Type B pancreatic cell (in vitro differentiated cells): ENCODE measurements around the gene WASF1. TPM values are rescaled to one million over a fixed set of nuclear protein-coding genes. Genes with fewer than 3 reads are reported as not detected.

ENCODE experiments used
- DNase-seq: peaks from one replicate; pipeline ENCODE4 v3.0.0; 2021; ENCODE audit warnings: mixed read lengths; ENCODE audit not compliant: unreplicated experiment; ENCODE audit errors: extremely low spot score
- H3K27ac Mint-ChIP-seq: 2 replicates; pipeline ENCODE4 v1.8.0; 2021; ENCODE audit warnings: mild to moderate bottlenecking, mixed read lengths
- H3K27me3 Mint-ChIP-seq: 2 replicates; pipeline ENCODE4 v1.8.0; 2021; ENCODE audit warnings: mixed read lengths
- H3K36me3 Mint-ChIP-seq: 2 replicates; pipeline ENCODE4 v1.8.0; 2021; ENCODE audit warnings: mixed read lengths
- H3K4me1 Mint-ChIP-seq: one replicate; pipeline ENCODE4 v1.8.0; 2021; ENCODE audit warnings: mixed read lengths; ENCODE audit not compliant: unreplicated experiment
- H3K4me3 Mint-ChIP-seq: 2 replicates; pipeline ENCODE4 v1.8.0; 2021; ENCODE audit warnings: mild to moderate bottlenecking, mixed read lengths
- H3K9me3 Mint-ChIP-seq: 2 replicates; pipeline ENCODE4 v1.8.0; 2021; ENCODE audit warnings: mixed read lengths
- long read RNA-seq: library from polyadenylated mRNA; unstranded; transcript quantifications from one replicate; pipeline ENCODE4 v2.0.0, GENCODE V29; 2020
- total RNA-seq: library from RNA; stranded (reverse); gene quantifications from 2 replicates; pipeline ENCODE4 v1.2.1, GENCODE V29; 2021; ENCODE audit warnings: low replicate concordance
- TF ChIP-seq, protein P1 (sequence below): fragments of 200-600 bp; sonication (generic); conservative IDR thresholded peaks from 2 replicates; pipeline ENCODE4 v1.5.0; 2021; ENCODE audit warnings: antibody characterized with exemption, mild to moderate bottlenecking

Gene WASF1
- total RNA-seq = 17.7 and 120 TPM in 2 replicates
- long read RNA-seq, partial matches to known transcripts = 5 of 6 reads
- long read RNA-seq, other reads (novel, unspliced or antisense) = 1 of 6 reads

DNA sequence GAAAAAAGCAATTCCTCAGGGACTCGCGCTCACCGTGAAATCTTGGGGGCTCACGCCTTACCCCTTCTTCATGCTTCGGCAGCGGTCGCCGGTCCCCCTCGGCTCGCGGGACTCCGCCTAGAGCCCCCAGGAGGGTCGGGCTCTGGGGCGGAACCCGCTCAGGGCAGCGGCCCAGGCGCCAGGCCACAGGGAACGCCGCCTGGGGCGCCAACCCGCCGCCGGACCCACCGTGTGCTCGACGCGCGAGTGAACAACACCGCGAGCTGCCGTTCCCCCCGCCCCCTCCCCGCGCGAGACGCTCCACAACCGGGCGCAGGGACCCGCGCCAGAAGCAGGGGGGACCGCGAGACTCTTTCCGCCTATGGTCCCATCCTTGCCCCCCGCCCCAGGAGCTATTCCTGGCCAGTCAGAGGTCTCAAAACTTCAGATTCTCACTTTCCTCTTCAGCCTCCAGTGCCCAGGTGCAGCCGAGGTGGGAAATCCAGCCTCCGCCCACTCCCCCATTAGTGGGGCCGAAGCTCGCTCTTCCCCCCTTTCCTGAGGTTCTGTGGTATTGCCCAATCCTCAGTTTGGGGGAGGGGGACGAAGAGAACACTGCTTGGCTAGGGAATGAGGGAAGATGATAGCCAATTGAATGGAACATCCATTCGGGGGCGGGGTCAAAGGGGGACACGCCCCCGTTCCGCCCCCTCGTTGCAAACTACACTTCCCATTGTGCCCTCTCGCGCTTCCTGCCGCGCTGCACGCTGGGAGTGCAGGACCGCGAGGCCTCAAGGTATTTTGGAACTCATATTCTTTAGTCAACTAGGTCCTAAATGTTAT lies at the start of gene WASF1:
Gene WASF1 (minus strand): TSS at position 265 of the 822 bp plus-strand sequence. CDS start 52,069 bp downstream, outside the sequence.
- Mint-ChIP-seq H3K4me1 (peaks cover 11% of the 10 kb centered on the region), H3K36me3 (peaks cover 4% of the 10 kb centered on the region), H3K27ac (peak within 1 kb of the TSS; percentile 75), H3K27me3 (no peaks in the 10 kb centered on the region), H3K4me3 (peak within 1 kb of the TSS; percentile 91), H3K9me3 (no peaks in the 10 kb centered on the region)
- TF ChIP-seq, protein P1, sequence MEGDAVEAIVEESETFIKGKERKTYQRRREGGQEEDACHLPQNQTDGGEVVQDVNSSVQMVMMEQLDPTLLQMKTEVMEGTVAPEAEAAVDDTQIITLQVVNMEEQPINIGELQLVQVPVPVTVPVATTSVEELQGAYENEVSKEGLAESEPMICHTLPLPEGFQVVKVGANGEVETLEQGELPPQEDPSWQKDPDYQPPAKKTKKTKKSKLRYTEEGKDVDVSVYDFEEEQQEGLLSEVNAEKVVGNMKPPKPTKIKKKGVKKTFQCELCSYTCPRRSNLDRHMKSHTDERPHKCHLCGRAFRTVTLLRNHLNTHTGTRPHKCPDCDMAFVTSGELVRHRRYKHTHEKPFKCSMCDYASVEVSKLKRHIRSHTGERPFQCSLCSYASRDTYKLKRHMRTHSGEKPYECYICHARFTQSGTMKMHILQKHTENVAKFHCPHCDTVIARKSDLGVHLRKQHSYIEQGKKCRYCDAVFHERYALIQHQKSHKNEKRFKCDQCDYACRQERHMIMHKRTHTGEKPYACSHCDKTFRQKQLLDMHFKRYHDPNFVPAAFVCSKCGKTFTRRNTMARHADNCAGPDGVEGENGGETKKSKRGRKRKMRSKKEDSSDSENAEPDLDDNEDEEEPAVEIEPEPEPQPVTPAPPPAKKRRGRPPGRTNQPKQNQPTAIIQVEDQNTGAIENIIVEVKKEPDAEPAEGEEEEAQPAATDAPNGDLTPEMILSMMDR = no peak
- peak; percentile 98 for DNase-seq

DNA sequence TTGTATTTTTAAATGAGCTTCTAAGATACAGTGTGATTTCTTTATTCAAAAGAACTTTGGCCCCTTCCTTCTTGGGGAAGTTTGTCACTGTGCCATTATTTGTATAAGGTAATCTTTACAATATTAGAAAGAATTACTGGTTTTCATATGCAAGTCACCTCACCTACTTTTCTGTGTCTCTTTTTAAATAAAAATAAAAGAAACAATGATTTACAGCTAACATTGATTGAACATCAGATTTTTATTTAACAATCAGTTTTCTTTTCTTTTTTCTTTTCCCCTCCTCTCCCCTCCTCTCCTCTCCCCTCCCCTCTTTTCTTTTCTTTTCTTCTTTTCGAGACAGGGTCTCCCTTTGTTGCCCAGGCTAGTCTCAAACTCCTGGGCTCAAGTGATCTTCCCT lies 46.8 kb upstream of the WASF1 start:
- no peaks in the 10 kb centered on the region for H3K27me3 Mint-ChIP-seq

DNA sequence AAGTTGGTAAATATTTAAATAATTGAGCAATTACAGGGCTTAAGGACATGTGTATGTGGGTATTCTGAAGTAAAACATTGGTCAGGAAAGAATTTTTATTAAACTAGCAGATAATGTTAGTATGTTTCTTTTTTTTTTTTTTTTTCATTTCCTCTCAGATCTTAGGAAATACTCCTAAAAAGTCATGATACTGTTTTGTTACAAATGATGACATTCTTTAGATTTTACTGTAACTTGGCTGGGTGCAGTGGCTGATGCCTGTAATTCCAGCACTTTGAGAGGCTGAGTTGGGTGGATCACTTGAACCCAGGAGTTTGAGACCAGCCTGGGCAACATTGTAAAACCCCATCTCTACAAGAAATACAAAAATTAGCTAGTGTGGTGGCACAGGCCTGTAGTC lies 42.3 kb upstream of the WASF1 start:
- no peak for DNase-seq
- no peaks in the 10 kb centered on the region for H3K9me3 Mint-ChIP-seq
- H3K27ac Mint-ChIP-seq = no peak overlapping the region
- TF ChIP-seq, protein P1 = no peak
- peaks cover 46% of the 10 kb centered on the region for H3K36me3 Mint-ChIP-seq
- no peak overlapping the region for H3K4me3 Mint-ChIP-seq
- no peaks in the 10 kb centered on the region for H3K4me1 Mint-ChIP-seq
- no peaks in the 10 kb centered on the region for H3K27me3 Mint-ChIP-seq

More for the DNA sequence above, 46.8 kb upstream of the WASF1 start:
- TF ChIP-seq, protein P1 = no peak
- Mint-ChIP-seq H3K36me3 (peaks cover 27% of the 10 kb centered on the region), H3K4me1 (no peaks in the 10 kb centered on the region), H3K27ac (no peak overlapping the region), H3K4me3 (no peak overlapping the region), H3K9me3 (no peaks in the 10 kb centered on the region)
- no peak for DNase-seq

DNA sequence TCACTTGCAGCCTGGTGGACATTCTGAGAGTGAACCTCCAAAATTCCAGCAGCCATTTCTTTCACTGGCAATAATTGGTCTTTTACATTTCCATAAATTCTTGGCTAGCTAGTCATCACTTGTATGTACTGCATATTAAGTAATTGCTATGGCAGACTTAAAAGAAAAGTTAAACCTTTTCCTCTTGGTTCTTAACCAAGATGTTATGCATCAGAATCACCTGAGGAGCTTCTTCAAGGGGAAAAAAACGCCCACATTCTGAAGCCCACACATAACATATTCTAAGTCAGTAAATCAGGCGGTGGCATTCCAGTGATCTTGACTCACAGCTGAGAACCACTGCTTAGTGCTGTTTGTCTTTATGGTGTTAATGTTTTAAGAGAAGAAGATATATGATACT lies 37.8 kb upstream of the WASF1 start:
- Mint-ChIP-seq H3K4me3 (no peak overlapping the region), H3K4me1 (no peaks in the 10 kb centered on the region), H3K27me3 (no peaks in the 10 kb centered on the region), H3K27ac (no peak overlapping the region), H3K36me3 (peaks cover 40% of the 10 kb centered on the region), H3K9me3 (no peaks in the 10 kb centered on the region)
- no peak for DNase-seq
- TF ChIP-seq, protein P1 = no peak

DNA sequence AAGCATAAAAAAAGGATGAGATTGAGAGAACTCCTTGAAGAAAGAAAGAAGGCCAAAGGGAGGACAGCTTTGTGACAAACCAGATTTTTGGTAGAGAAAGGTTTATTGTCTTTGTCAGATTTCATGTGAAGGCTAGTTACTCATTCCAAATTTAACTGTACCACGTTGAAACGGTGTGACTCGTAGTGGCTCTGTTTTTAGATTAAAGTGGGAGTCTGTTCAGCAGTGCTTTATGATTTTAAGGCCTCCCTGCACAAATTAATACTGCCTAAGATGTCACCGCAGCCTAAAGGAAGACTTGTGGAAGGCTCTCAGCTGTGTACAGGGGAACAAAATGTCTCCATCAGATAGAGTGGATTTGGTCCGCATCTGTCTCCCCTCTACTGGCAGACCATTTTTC lies 36.7 kb upstream of the WASF1 start:
- no peak overlapping the region for H3K27ac Mint-ChIP-seq
- TF ChIP-seq, protein P1 = no peak
- H3K27me3 Mint-ChIP-seq = no peaks in the 10 kb centered on the region
- no peaks in the 10 kb centered on the region for H3K4me1 Mint-ChIP-seq
- peaks cover 44% of the 10 kb centered on the region for H3K36me3 Mint-ChIP-seq
- no peak overlapping the region for H3K4me3 Mint-ChIP-seq
- DNase-seq = no peak
- H3K9me3 Mint-ChIP-seq = no peaks in the 10 kb centered on the region
